NT2/D1 (cell line): ENCODE data around the gene FUBP3.

Experiments
- DNase-seq: peaks from one replicate; pipeline ENCODE4 v3.0.0-alpha.2; 2011; ENCODE audit warnings: low read depth, low spot score
- H3K27me3 ChIP-seq: 2 replicates; pipeline ENCODE4 v1.6.0; 2011; ENCODE audit warnings: mild to moderate bottlenecking; ENCODE audit not compliant: insufficient read length, insufficient read depth
- H3K36me3 ChIP-seq: 2 replicates; pipeline ENCODE4 v1.6.1; 2011; ENCODE audit warnings: mild to moderate bottlenecking, low read length, mixed read lengths; ENCODE audit not compliant: insufficient read depth, insufficient read length
- H3K4me1 ChIP-seq: 2 replicates; pipeline ENCODE4 v1.5.1; 2011; ENCODE audit not compliant: insufficient read depth, insufficient read length
- H3K4me3 ChIP-seq: 2 replicates; pipeline ENCODE4 v1.5.1; 2011; ENCODE audit warnings: low read depth; ENCODE audit not compliant: insufficient read length
- H3K9ac ChIP-seq: 2 replicates; pipeline ENCODE4 v1.6.0; 2011; ENCODE audit warnings: low read depth; ENCODE audit not compliant: insufficient read length
- H3K9me3 ChIP-seq: 2 replicates; pipeline ENCODE4 v1.5.1; 2011; ENCODE audit warnings: mild to moderate bottlenecking, low read length; ENCODE audit not compliant: insufficient read depth
- SUZ12 ChIP-seq: IDR thresholded peaks from 2 replicates; pipeline ENCODE4 v1.6.1; 2011; ENCODE audit not compliant: insufficient read length, insufficient read depth; ENCODE audit errors: extremely low read depth
- YY1 ChIP-seq: IDR thresholded peaks from 2 replicates; pipeline ENCODE4 v1.6.1; 2011; ENCODE audit not compliant: insufficient read length, insufficient read depth
- ZNF274 ChIP-seq: IDR thresholded peaks from 2 replicates; pipeline ENCODE4 v1.6.1; 2011; ENCODE audit warnings: mild to moderate bottlenecking, low read depth, low read length

The FUBP3 gene

GRCh38 chr9:130665431-130666392, 86.3 kb downstream of the FUBP3 start:
- peaks cover 81% of the 10 kb centered on the region for H3K27me3 ChIP-seq
- H3K4me3 ChIP-seq = no peak overlapping the region
- H3K9me3 ChIP-seq = no peaks in the 10 kb centered on the region
- no peaks in the 10 kb centered on the region for H3K36me3 ChIP-seq
- TF ChIP-seq YY1 = no peak
- TF ChIP-seq SUZ12 = no peak
- no peak for TF ChIP-seq ZNF274
- peak overlapping the region; percentile 42 for H3K9ac ChIP-seq
- no peak for DNase-seq
- H3K4me1 ChIP-seq = peaks cover 16% of the 10 kb centered on the region

- Histone ChIP-seq H3K4me1 (peaks cover 14% of the 10 kb centered on the region), H3K9ac (no peak overlapping the region), H3K4me3 (no peak overlapping the region), H3K27me3 (peaks cover 73% of the 10 kb centered on the region), H3K36me3 (no peaks in the 10 kb centered on the region), H3K9me3 (no peaks in the 10 kb centered on the region)
- no peak for TF ChIP-seq YY1
- TF ChIP-seq SUZ12 = no peak
- no peak for TF ChIP-seq ZNF274
- DNase-seq = no peak
Observed at GRCh38 chr9:130666393-130667119, 87.2 kb downstream of the FUBP3 start.

- DNase-seq = no peak
- Histone ChIP-seq H3K9me3 (no peaks in the 10 kb centered on the region), H3K27me3 (peaks cover 67% of the 10 kb centered on the region), H3K4me3 (no peak overlapping the region), H3K9ac (no peak overlapping the region), H3K4me1 (peaks cover 14% of the 10 kb centered on the region), H3K36me3 (no peaks in the 10 kb centered on the region)
- TF ChIP-seq ZNF274 = no peak
- no peak for TF ChIP-seq YY1
- TF ChIP-seq SUZ12 = no peak
Observed at GRCh38 chr9:130667120-130667435, 87.7 kb downstream of the FUBP3 start.

- Histone ChIP-seq H3K27me3 (peaks cover 61% of the 10 kb centered on the region), H3K4me1 (peaks cover 5% of the 10 kb centered on the region), H3K4me3 (no peak overlapping the region), H3K9me3 (no peaks in the 10 kb centered on the region), H3K9ac (no peak overlapping the region), H3K36me3 (no peaks in the 10 kb centered on the region)
- no peak for DNase-seq
- TF ChIP-seq SUZ12 (no peak), ZNF274 (no peak), YY1 (no peak)
Observed at GRCh38 chr9:130668196-130668595, 88.8 kb downstream of the FUBP3 start.

GRCh38 chr9:130668659-130669058, 89.3 kb downstream of the FUBP3 start:
- Histone ChIP-seq H3K4me1 (peaks cover 3% of the 10 kb centered on the region), H3K9me3 (no peaks in the 10 kb centered on the region), H3K27me3 (peaks cover 57% of the 10 kb centered on the region), H3K36me3 (no peaks in the 10 kb centered on the region), H3K9ac (no peak overlapping the region), H3K4me3 (no peak overlapping the region)
- DNase-seq = no peak
- no peak for TF ChIP-seq SUZ12
- TF ChIP-seq YY1 = no peak

GRCh38 chr9:130669965-130670364, 90.6 kb downstream of the FUBP3 start:
- Histone ChIP-seq H3K9ac (no peak overlapping the region), H3K4me3 (no peak overlapping the region), H3K36me3 (no peaks in the 10 kb centered on the region), H3K27me3 (peaks cover 44% of the 10 kb centered on the region), H3K4me1 (no peaks in the 10 kb centered on the region), H3K9me3 (no peaks in the 10 kb centered on the region)
- DNase-seq = no peak
- TF ChIP-seq YY1 (no peak), SUZ12 (no peak)

- Histone ChIP-seq H3K9me3 (no peaks in the 10 kb centered on the region), H3K36me3 (no peaks in the 10 kb centered on the region), H3K9ac (no peak overlapping the region), H3K27me3 (peaks cover 37% of the 10 kb centered on the region), H3K4me1 (no peaks in the 10 kb centered on the region), H3K4me3 (no peak overlapping the region)
- TF ChIP-seq ZNF274 = no peak
- no peak for TF ChIP-seq YY1
- TF ChIP-seq SUZ12 = no peak
- DNase-seq = no peak
Observed at GRCh38 chr9:130670644-130671043, 91.3 kb downstream of the FUBP3 start.
